ENCODE measurements around the gene CNPY3. TPM values are rescaled to one million over a fixed set of nuclear protein-coding genes. Genes with fewer than 3 reads are reported as not detected.

The CNPY3 gene
- total and polyA plus RNA-seq, 2 of the 13 experiments (the other 11 are each of a cell fraction or from before 2014, with no cell fraction given) = 42.3 to 60.2 TPM

- TF ChIP-seq ZNF766 (CRISPR knock-in tag; IDR thresholded peaks at IDR 0.05; ENCODE audit: borderline replicate concordance) (0 out of 2 replicates have a peak, but pooled peaks have one; percentile 24), GPN1 (CRISPR knock-in tag; IDR thresholded peaks at IDR 0.05; ENCODE audit: borderline replicate concordance) (0 out of 2 replicates have a peak, but pooled peaks have one; percentile 34), SCMH1 (CRISPR knock-in tag; IDR thresholded peaks at IDR 0.05; ENCODE audit: borderline replicate concordance) (no peak), FOXJ3 (CRISPR knock-in tag; IDR thresholded peaks at IDR 0.05; ENCODE audit: borderline replicate concordance) (peak; percentile 32; the same call in 1 of the 2 replicates), CHD2 (IDR thresholded peaks at IDR 0.05; ENCODE audit: low read depth, low read length) (no peak; the same call in none of the 2 replicates), ZNF264 (CRISPR knock-in tag; IDR thresholded peaks at IDR 0.05) (peak; percentile 80; the same call in 1 of the 2 replicates), DRAP1 (CRISPR knock-in tag; IDR thresholded peaks at IDR 0.05) (peak; percentile 78), ASH2L (IDR thresholded peaks at IDR 0.05; ENCODE audit: insufficient read length, low read depth, low read length) (peak; percentile 94), ZNF331 (CRISPR knock-in tag; IDR thresholded peaks at IDR 0.05) (peak; percentile 77), NAIF1 (CRISPR knock-in tag; IDR thresholded peaks at IDR 0.05; ENCODE audit: borderline replicate concordance) (peak; percentile 91; the same call in 1 of the 2 replicates), SALL1 (CRISPR knock-in tag; IDR thresholded peaks at IDR 0.05) (peak; percentile 96), SNAPC5 (CRISPR knock-in tag; IDR thresholded peaks at IDR 0.05; ENCODE audit: borderline replicate concordance) (peak; percentile 67; the same call in 1 of the 2 replicates), CERS6 (CRISPR knock-in tag; IDR thresholded peaks at IDR 0.05) (0 out of 2 replicates have a peak, but pooled peaks have one; percentile 70), KMT2B (CRISPR knock-in tag; IDR thresholded peaks at IDR 0.05) (peak; percentile 90; the same call in 1 of the 2 replicates), ELF1 (CRISPR knock-in tag; IDR thresholded peaks at IDR 0.05) (peak; percentile 98), ZNF710 (CRISPR knock-in tag; IDR thresholded peaks at IDR 0.05; ENCODE audit: borderline replicate concordance) (peak; percentile 94), ZNF30 (CRISPR knock-in tag; IDR thresholded peaks at IDR 0.05) (no peak; the same call in 1 of the 2 replicates), ZNF556 (CRISPR knock-in tag; IDR thresholded peaks at IDR 0.05; ENCODE audit: borderline replicate concordance) (peak; percentile 98), FOXO4 (CRISPR knock-in tag; conservative IDR thresholded peaks at IDR 0.05) (no peak), SAFB2 (CRISPR knock-in tag; IDR thresholded peaks at IDR 0.05; ENCODE audit: borderline replicate concordance, low read depth) (peak; percentile 98)
Observed at GRCh38 chr6:42890311-42891198, 38.7 kb upstream of the CNPY3 start (continued).
